HG03135 (cell line): ENCODE measurements around the gene GALNT11.

Experiments
- ATAC-seq: cut with Tn5 transposase; IDR thresholded peaks from one replicate; pipeline ENCODE4 v1.9.1; 2021; ENCODE audit warnings: mild to moderate bottlenecking, moderate library complexity; ENCODE audit not compliant: unreplicated experiment

Gene GALNT11

GRCh38 chr7:152115021-152115718, 89.7 kb downstream of the GALNT11 start:
- no peak for ATAC-seq

GRCh38 chr7:152117356-152117755, 91.9 kb downstream of the GALNT11 start:
- no peak for ATAC-seq

- no peak for ATAC-seq
Observed at GRCh38 chr7:152120210-152120609, 94.7 kb downstream of the GALNT11 start.

- ATAC-seq, result no peak
Observed at GRCh38 chr7:152120776-152121175, 95.3 kb downstream of the GALNT11 start.

DNA sequence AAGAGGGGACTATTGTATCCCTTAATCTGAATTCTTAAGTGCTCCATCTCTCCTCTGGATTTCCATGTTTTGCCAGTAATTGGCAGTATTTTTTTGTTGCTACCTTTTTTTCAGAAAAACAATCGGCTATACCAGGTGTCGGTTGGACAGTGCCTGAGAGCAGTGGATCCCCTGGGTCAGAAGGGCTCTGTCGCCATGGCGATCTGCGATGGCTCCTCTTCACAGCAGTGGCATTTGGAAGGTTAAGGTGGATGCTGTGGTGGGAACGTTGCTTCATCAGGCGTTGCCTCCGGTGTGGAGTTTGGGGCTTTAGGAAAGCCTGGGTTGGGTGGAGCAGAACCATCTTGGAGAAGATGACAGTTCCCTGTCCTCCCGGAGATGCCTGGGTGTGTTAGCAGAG, 96.0 kb downstream of the GALNT11 start:
- ATAC-seq, result no peak

DNA sequence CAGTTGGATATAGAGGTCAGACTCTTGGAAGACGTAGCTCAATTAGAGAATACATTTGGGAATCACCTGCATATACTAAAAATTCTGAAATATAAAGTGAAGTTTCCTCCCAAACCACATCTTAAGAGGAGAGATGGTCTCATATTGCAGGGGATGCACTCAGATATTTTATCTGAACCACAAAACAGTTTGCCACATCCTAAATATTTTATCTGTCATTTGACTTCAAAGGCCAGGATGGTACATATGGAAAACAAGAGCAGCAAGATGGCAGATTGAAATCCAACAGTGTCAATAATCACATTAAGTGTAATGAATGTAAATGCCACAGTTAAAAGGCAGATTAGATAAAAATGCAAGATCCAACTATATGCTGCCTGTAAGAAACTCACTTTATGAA, 97.1 kb downstream of the GALNT11 start:
- no peak for ATAC-seq

- ATAC-seq, result no peak
Observed at GRCh38 chr7:152126741-152127140, 101.3 kb downstream of the GALNT11 start.

GRCh38 chr7:152127229-152127628, 101.8 kb downstream of the GALNT11 start:
- ATAC-seq, result no peak

DNA sequence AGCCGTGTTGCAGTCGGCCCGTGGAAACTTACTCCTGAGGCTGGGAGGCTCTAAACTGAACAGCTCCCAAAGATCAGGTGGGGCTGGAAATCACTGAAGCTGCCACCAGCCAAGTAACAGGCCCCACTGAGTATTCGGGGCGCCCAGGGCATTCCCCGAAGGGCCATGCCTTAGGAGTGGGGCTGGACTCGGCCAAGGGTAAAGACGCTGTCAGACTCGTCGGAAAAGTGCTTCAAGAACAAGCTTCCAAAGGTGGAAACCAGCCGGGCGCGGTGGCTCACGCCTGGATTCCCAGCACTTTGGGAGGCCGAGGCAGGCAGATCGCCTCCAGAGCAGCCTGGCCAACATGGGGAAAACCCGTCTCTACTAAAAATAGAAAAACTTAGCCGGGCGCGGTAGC, 102.8 kb downstream of the GALNT11 start:
- ATAC-seq, result no peak

DNA sequence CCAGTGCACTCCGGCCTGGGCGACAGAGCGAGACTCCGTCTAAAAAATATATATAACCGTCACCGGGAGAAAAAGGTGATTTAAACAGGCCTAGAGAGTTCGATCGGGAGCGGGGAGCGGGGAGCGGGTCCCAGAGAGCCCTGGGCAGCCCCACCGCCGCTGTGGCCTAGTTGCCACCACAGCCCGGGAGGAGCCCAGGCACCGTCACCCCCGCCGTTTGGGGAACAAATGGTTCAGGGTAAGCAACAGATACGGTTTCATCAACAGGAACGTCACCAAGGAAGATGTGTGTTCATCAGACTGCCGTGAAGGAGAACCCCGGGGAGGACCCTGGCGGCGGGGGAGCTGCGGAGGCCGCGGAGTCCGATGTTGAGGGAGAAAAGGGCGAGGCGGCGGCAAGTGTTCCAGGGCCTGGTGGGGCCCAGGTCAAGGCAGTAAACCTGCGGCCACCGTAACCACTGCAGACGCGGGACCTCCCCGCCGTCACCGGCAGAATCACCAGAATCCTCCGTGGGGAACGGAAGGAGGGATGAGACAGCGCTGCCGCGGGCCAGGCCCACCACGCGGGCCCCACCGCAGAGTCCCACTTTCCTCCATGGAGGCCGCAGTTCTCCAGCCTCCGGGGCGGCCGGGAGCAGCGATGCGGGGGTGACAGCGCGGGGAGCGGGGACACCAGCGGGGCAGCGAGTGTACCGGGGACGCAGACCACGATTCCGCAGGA, 103.4 kb downstream of the GALNT11 start:
- ATAC-seq, result no peak

DNA sequence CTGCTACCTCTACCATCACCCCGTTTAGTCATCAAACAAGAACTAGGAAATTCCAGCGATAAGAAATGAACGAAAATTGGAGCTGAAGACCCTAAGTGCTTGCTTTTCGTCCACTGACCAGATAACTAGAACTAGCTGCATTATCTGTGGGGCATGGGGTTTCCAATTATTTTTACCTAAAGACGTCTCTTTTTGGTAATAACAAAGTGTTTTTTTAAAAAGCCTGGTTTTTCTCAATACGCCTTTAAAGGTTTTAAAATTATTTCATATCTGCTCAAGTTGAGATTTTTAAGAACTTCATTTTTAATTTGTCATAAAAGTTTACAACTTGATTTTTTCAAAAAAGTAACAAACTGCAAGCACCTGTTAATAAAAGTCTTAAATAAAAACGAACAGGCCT, 104.2 kb downstream of the GALNT11 start:
- ATAC-seq, result no peak

DNA sequence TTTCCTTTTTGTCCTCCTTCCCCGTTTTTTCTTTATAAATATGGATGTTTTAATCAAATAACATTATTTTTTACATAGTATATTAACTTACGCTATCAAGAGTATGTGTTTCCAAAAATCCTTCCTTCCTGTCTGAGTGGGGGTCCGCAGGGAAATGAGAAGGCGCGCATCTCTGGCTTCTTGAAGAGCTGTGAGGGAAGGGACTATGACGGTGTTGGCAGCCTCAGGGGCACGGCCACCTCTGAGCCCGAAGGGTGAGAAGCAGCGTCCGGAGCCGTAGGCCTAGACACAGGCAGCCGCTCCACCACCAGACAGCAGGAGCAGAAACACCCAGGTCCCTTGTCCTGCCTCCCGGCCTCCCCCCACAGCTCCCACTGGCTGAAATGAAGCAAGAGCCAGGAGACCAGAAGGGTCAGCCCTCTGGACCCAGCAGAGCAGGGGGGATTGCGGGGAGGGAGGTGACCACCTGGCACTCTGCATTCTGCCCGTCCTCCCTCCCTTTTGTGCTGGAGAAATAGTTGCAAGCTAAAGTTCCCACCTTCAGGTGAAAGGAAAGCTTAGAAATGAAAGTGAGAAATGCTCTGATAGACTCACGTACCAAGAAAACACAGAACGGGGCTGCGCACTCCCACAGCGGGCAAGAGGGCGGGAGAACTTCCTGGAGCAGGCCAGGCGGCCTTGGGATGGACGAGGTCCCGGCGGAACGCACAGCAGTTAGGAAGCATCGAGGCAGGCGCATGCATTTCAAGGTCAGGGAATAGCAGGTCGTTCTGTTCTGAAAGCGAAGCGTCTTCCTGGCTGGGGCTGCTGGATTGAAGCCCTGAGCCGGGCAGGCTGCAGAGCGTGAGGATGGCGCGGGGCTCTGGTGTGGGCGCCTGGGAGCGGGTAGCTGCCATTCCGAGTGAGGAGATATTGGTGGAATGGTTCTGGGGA, 105.5 kb downstream of the GALNT11 start:
- ATAC-seq, result no peak

GRCh38 chr7:152131981-152132494, 106.6 kb downstream of the GALNT11 start:
- no peak for ATAC-seq

DNA sequence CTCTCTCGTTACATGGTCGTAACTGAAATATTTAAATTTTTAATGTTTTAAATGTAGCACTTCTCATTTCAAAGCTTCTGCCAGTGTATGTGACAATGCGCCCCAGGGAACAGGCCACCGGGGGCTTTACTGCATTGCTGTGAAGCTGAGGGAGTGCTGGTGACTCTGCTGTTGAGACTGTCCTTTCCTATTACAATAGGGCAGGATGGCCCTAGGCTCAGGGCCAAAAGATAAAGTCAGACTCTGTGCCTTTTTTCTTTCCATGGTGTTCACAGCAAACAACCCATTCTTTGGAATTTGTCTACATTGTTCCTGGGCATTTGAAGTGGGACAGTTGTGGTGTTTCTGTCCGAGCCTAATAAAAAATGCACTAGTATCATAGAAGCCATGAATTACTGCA, 107.3 kb downstream of the GALNT11 start:
- ATAC-seq, result no peak

DNA sequence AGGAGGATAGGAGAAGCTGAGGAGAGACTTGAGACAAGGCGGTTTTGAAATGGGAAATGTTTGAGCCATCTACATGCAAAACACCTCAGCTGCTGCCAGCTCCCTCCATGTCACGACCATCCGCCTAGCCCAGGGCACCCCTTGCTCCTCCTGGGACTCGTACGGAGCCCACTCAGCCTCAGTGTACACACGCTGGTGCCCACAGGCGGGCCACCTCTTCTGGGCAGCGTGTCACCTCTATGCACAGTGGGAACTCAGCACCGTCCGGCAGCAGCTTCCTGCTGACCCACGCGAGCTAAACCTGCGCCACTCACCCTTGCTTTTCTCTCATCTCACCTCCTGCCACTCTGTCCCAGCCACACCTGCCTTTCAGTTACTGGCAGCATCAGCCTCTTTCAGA, 108.3 kb downstream of the GALNT11 start:
- no peak for ATAC-seq

DNA sequence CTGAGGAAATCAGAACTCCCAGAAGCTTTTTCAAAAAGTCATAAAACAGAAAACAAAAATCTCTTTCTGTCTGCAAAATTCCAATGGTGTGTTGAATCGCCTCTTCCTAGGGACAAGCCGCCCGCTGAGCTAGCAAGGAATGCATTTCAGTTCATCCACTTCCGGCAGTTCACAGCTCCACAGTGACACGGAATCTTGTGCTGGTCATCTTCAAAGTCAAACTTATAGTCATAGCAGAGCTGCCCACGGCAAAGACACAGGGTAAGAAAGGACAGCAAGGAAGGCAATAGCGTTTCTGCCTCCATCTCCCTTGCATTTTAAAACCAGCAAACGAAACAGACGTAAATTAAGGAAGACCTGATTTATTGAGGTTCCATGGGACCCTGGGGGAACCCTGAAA, 111.2 kb downstream of the GALNT11 start:
- no peak for ATAC-seq

DNA sequence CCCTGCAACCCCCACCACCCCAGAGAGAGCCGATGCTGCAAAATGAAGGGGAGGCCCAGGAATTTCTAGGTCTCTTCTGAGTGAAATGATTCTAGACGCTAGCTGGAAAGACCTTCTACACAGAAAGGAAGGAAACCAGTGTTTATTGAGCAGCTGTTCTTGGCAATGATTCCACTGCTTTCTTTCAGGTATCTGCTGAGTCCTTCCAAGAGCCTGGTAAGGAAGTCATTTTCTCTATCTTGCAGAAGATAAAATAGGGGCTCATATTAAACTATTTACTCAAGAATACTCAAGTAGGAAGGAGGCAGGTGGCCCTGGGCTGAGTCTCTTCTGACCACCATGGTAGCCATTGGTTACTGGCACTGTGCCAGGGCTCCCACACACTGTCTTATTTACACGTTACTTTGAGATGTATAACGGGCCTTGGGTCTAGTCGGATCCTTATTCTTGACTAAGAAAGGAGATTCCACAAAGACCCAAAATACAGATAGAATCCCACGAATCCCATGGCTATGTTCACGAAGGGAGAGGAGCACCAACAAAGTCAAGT, 112.1 kb downstream of the GALNT11 start:
- ATAC-seq, result no peak

DNA sequence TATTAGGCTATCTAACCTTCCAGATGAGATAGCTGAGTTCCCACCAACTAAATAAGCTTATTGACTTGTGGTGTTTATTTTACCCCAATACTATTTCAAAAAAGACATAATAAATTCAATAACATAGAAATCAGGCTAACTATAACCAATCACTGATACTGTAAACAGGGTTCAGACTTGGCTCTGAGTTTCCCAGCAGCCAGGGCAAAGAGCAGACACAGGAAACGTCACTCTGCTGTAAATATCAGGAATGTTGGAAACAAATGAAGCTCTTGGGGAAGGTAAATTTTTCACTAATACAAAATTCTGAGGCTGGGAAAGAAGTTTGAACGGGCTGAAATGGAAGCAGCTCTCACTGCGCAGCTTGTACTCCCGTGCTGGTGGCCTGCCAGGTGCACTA, 114.6 kb downstream of the GALNT11 start:
- ATAC-seq, result no peak

GRCh38 chr7:152140560-152140959, 115.1 kb downstream of the GALNT11 start:
- ATAC-seq, result no peak

DNA sequence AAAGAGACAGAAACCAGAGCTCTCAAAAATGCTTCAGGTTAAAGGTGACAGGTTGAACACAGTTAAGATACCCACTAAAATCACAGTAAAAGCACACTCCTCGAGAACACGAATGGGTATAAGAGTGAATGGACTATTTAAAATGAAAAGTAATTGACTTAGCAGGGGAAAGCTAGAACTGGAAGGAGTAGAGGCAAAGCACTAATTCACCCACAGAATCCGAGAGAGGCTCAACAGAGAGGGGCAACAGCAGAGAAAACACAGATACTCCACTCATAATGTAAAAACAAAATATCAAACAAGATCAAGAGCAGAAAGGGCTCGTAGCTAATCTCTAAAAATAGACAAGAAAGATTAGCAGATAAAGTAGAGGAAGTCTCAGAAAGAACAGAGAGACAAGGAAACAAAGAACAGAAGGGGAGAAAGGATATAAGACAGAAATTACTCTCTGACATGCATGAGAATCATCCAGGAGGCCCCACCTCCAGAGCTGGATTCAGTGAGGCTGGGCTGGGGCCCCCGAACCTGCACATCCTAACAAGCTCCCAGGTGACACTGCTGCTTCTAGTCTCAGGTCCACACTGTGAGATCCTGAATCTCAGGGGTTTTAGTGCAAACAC, 117.6 kb downstream of the GALNT11 start:
- no peak for ATAC-seq
